ENCODE results near the gene ADGRB3. TPM values are rescaled to one million over a fixed set of nuclear protein-coding genes. Genes with fewer than 3 reads are reported as not detected.

The ADGRB3 gene
- polyA plus RNA-seq, 1 of the 3 experiments (the other 2 are of a cell fraction) = 0.12 TPM

- Histone ChIP-seq H4K20me1 (ENCODE audit: insufficient read depth) (no peaks in the 10 kb centered on the region), H3K27ac (ENCODE audit: low read depth in 2 of 2, low read length in 1 of 2) (no peak overlapping the region), H3K9ac (no peak overlapping the region), H3K4me3 (ENCODE audit: low read depth in 2 of 2, low read length in 1 of 2) (no peak overlapping the region), H3K79me2 (ENCODE audit: insufficient read depth) (no peaks in the 10 kb centered on the region), H3K4me2 (no peak overlapping the region), H3K27me3 (ENCODE audit: insufficient read depth) (no peaks in the 10 kb centered on the region), H3F3A (replicated peaks; ENCODE audit: insufficient read depth) (no peaks in the 10 kb centered on the region), H3K9me3 (no peaks in the 10 kb centered on the region), H2AFZ (ENCODE audit: low read depth) (no peak overlapping the region), H3K4me1 (ENCODE audit: control insufficient read depth in 1 of 2, insufficient read depth in 2 of 2, low read depth in 1 of 2, low read length in 1 of 2) (peaks cover 3 to 6% of the 10 kb centered on the region in 2 experiments; a peak in 2 of 4 replicates), H3K36me3 (replicated peaks in 1 of 2; ENCODE audit: control insufficient read depth in 1 of 2, insufficient read depth in 2 of 2, low read length in 1 of 2) (no peaks in the 10 kb centered on the region), H3K9me2 (no peaks in the 10 kb centered on the region)
- TF ChIP-seq EZH2phosphoT487 (IDR thresholded peaks at IDR 0.05; ENCODE audit: borderline replicate concordance, low read depth) (no peak), MXI1 (IDR thresholded peaks at IDR 0.05; ENCODE audit: low read depth, low read length) (no peak), MAX (IDR thresholded peaks at IDR 0.05; ENCODE audit: low read depth) (no peak), CHD2 (IDR thresholded peaks at IDR 0.05; ENCODE audit: low read length, partially characterized antibody) (no peak), YY1 (IDR thresholded peaks at IDR 0.05; ENCODE audit: low read depth) (no peak), RAD21 (IDR thresholded peaks at IDR 0.05; ENCODE audit: low read length) (no peak), GATA2 (CRISPR knock-in tag; IDR thresholded peaks at IDR 0.05) (no peak), RFX5 (IDR thresholded peaks at IDR 0.05; ENCODE audit: low read length) (no peak), TAF1 (IDR thresholded peaks at IDR 0.05; ENCODE audit: borderline replicate concordance, low read depth, low read length) (no peak), RCOR1 (IDR thresholded peaks at IDR 0.05; ENCODE audit: low read length) (no peak), TCF12 (IDR thresholded peaks at IDR 0.05) (no peak), GABPA (IDR thresholded peaks at IDR 0.05; ENCODE audit: low read depth) (no peak), FOXJ3 (CRISPR knock-in tag; IDR thresholded peaks at IDR 0.05) (no peak), JUND (IDR thresholded peaks at IDR 0.05) (no peak), RXRA (IDR thresholded peaks at IDR 0.05; ENCODE audit: borderline replicate concordance, low read depth) (no peak), NRF1 (IDR thresholded peaks at IDR 0.05; ENCODE audit: low read depth, low read length) (no peak)
- TF ChIP-seq, protein P1, sequence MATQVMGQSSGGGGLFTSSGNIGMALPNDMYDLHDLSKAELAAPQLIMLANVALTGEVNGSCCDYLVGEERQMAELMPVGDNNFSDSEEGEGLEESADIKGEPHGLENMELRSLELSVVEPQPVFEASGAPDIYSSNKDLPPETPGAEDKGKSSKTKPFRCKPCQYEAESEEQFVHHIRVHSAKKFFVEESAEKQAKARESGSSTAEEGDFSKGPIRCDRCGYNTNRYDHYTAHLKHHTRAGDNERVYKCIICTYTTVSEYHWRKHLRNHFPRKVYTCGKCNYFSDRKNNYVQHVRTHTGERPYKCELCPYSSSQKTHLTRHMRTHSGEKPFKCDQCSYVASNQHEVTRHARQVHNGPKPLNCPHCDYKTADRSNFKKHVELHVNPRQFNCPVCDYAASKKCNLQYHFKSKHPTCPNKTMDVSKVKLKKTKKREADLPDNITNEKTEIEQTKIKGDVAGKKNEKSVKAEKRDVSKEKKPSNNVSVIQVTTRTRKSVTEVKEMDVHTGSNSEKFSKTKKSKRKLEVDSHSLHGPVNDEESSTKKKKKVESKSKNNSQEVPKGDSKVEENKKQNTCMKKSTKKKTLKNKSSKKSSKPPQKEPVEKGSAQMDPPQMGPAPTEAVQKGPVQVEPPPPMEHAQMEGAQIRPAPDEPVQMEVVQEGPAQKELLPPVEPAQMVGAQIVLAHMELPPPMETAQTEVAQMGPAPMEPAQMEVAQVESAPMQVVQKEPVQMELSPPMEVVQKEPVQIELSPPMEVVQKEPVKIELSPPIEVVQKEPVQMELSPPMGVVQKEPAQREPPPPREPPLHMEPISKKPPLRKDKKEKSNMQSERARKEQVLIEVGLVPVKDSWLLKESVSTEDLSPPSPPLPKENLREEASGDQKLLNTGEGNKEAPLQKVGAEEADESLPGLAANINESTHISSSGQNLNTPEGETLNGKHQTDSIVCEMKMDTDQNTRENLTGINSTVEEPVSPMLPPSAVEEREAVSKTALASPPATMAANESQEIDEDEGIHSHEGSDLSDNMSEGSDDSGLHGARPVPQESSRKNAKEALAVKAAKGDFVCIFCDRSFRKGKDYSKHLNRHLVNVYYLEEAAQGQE (IDR thresholded peaks at IDR 0.05; ENCODE audit: low read depth, low read length) = no peak
- TF ChIP-seq, protein P2, sequence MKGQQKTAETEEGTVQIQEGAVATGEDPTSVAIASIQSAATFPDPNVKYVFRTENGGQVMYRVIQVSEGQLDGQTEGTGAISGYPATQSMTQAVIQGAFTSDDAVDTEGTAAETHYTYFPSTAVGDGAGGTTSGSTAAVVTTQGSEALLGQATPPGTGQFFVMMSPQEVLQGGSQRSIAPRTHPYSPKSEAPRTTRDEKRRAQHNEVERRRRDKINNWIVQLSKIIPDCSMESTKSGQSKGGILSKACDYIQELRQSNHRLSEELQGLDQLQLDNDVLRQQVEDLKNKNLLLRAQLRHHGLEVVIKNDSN (IDR thresholded peaks at IDR 0.05; ENCODE audit: borderline replicate concordance, low read depth) = no peak
- DNase-seq = no peak
- ChIA-PET CTCF (no interaction called here), POLR2A (no interaction called here)
- WGBS (ENCODE audit: low lambda C conversion rate) = 14% methylated on average over 3 of the region's 3 CpGs
Measured at GRCh38 chr6:69398311-69398710, 763.2 kb downstream of the ADGRB3 start.
